ENCODE data around the gene TUBE1.

The TUBE1 gene

GRCh38 chr6:112034616-112034995 lies 52.7 kb downstream of the TUBE1 start:
- Histone ChIP-seq H3K4me3 (ENCODE audit: insufficient read depth, low read length, poor library complexity, severe bottlenecking) (no peak overlapping the region), H3K4me2 (ENCODE audit: low read depth, low read length, poor library complexity, severe bottlenecking) (no peak overlapping the region), H3K27me3 (ENCODE audit: low read length) (no peaks in the 10 kb centered on the region), H3K9ac (ENCODE audit: low read length) (no peak overlapping the region), H3K9me3 (ENCODE audit: insufficient read depth, low read length) (no peaks in the 10 kb centered on the region), H3F3A (ENCODE audit: insufficient read depth) (no peaks in the 10 kb centered on the region), H3K36me3 (ENCODE audit: low read length) (no peaks in the 10 kb centered on the region), H4K20me1 (ENCODE audit: low read depth, low read length) (no peaks in the 10 kb centered on the region), H3K9me2 (replicated peaks; ENCODE audit: insufficient read depth, low read length) (no peaks in the 10 kb centered on the region), H3K27ac (ENCODE audit: low read depth, low read length) (no peak overlapping the region), H2AFZ (ENCODE audit: low read depth, low read length, severe bottlenecking) (no peak overlapping the region), H3K79me2 (ENCODE audit: insufficient read depth, low read length) (no peaks in the 10 kb centered on the region)
- TF ChIP-seq EZH2phosphoT487 (conservative IDR thresholded peaks at IDR 0.05; ENCODE audit: low read length) (no peak), CTCF (IDR thresholded peaks at IDR 0.05; ENCODE audit: insufficient read depth, low read length, poor library complexity, severe bottlenecking) (no peak)

- Histone ChIP-seq H3K36me3 (ENCODE audit: low read length) (no peaks in the 10 kb centered on the region), H3K4me3 (ENCODE audit: insufficient read depth, low read length, poor library complexity, severe bottlenecking) (no peak overlapping the region), H3K27ac (ENCODE audit: low read depth, low read length) (no peak overlapping the region), H3K79me2 (ENCODE audit: insufficient read depth, low read length) (no peaks in the 10 kb centered on the region), H4K20me1 (ENCODE audit: low read depth, low read length) (no peaks in the 10 kb centered on the region), H3F3A (ENCODE audit: insufficient read depth) (no peaks in the 10 kb centered on the region), H3K27me3 (ENCODE audit: low read length) (no peaks in the 10 kb centered on the region), H2AFZ (ENCODE audit: low read depth, low read length, severe bottlenecking) (no peak overlapping the region), H3K9me3 (ENCODE audit: insufficient read depth, low read length) (no peaks in the 10 kb centered on the region), H3K9ac (ENCODE audit: low read length) (no peak overlapping the region), H3K4me2 (ENCODE audit: low read depth, low read length, poor library complexity, severe bottlenecking) (no peak overlapping the region), H3K9me2 (replicated peaks; ENCODE audit: insufficient read depth, low read length) (no peaks in the 10 kb centered on the region)
- no peak for TF ChIP-seq CTCF (IDR thresholded peaks at IDR 0.05; ENCODE audit: insufficient read depth, low read length, poor library complexity, severe bottlenecking)
- no peak for TF ChIP-seq EZH2phosphoT487 (conservative IDR thresholded peaks at IDR 0.05; ENCODE audit: low read length)
Observed at GRCh38 chr6:112033791-112034615, 53.3 kb downstream of the TUBE1 start.

GRCh38 chr6:112032728-112033127 lies 54.6 kb downstream of the TUBE1 start:
- no peak overlapping the region for H3K4me2 ChIP-seq (ENCODE audit: low read depth, low read length, poor library complexity, severe bottlenecking)

More at GRCh38 chr6:112032728-112033127, 54.6 kb downstream of the TUBE1 start:
- Histone ChIP-seq H4K20me1 (ENCODE audit: low read depth, low read length) (no peaks in the 10 kb centered on the region), H3F3A (ENCODE audit: insufficient read depth) (no peaks in the 10 kb centered on the region), H3K4me3 (ENCODE audit: insufficient read depth, low read length, poor library complexity, severe bottlenecking) (no peak overlapping the region), H3K9ac (ENCODE audit: low read length) (no peak overlapping the region), H3K9me3 (ENCODE audit: insufficient read depth, low read length) (no peaks in the 10 kb centered on the region), H3K9me2 (replicated peaks; ENCODE audit: insufficient read depth, low read length) (no peaks in the 10 kb centered on the region), H3K27ac (ENCODE audit: low read depth, low read length) (no peak overlapping the region), H3K27me3 (ENCODE audit: low read length) (no peaks in the 10 kb centered on the region), H3K79me2 (ENCODE audit: insufficient read depth, low read length) (no peaks in the 10 kb centered on the region), H3K36me3 (ENCODE audit: low read length) (no peaks in the 10 kb centered on the region), H2AFZ (ENCODE audit: low read depth, low read length, severe bottlenecking) (no peak overlapping the region)
- TF ChIP-seq CTCF (IDR thresholded peaks at IDR 0.05; ENCODE audit: insufficient read depth, low read length, poor library complexity, severe bottlenecking) (no peak), EZH2phosphoT487 (conservative IDR thresholded peaks at IDR 0.05; ENCODE audit: low read length) (no peak)
